GM18520 (cell line): ENCODE measurements around the gene TAPBPL.

Experiments
- ATAC-seq: cut with Tn5 transposase; IDR thresholded peaks from one replicate; pipeline ENCODE4 v1.9.1; 2021; ENCODE audit not compliant: unreplicated experiment

TAPBPL gene

DNA sequence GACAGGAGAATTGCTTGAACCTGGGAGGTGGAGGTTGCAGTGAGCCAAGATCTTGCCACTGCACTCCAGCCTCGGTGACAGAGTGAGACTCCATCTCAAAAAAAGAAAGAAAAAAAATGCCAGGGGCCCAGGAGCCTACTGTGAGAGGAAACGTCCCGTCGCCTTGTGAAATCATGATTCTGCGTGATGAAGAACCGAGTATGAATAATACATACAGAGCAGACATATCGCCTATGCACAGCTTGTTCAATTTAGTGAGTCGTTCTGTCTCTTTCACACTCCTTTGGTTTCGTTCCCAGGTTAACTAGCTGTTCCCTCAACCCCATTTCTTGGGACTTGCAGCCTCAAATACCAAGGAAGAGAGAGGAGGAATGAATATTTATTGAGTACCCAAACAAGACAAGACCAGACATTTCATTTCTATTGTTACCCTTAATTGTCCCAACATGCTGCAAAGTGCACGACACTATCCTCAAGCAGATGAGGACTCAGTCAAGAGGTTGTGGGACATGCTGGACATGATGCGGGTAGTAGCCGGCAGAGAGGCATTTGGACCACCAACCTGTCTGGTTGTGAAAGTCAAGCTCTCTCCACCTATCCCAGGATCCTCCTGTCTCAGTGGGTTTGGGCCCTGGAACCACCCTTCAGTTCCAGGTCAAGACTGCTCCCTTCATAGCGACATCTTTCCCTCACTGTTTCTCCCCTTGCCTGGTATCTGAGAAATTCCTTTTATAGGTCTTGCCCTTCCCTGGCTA is 15.7 kb upstream of the TAPBPL start:
- ATAC-seq: no peak

DNA sequence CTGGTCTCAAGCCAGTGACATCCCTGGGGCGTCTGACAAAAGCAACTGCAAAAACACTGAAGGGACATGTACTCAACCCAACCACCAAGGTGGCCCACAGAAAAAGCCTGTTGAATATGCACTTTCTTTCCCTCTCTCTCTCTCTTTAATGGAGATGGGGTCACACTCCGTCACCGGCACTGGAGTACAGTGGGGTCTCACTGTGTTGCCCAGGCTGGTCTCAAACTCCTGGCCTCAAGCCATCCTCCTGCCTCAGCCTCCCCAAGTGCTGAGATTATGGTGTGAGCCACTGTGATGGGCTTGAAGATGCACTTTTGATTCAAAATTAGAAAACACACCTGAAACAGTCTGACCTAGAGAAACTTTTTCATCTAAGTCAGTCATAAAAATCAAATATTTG is 14.3 kb upstream of the TAPBPL start:
- ATAC-seq: no peak

DNA sequence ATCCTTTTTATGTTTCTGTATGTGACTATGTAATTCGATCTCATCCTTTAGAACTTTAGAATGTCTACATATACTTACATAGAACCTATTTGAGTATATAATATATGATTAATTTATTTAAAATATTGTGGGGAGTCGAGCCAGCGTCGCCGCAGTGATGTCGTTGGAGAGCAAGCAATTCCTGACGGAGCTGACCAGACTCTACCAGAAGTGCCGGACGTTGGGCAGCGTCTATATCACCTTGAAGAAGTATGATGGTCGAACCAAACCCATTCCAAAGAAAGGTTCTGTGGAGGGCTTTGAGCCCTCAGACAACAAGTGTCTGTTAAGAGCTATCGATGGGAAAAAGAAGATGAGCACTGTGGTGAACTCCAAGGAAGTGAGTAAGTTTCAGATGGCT is 13.5 kb upstream of the TAPBPL start:
- ATAC-seq: no peak

DNA sequence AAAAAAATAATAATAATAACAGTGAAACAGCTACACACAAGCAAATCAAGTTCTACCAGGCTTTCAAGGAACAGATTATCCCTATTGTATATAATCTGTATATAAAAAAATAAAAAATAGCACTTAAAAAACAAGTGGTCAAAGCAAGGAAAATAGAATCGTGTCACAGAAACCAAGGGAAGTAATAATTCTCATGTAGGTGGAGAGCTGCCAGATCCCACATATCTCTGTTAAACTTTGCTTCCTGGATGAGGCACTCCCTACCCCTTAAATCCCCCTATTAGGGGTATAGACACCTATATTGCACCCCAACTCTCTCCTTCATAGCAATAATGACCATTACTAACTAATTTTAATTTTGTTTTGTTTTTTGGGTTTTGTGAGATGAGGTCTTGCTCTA is 11.5 kb upstream of the TAPBPL start:
- ATAC-seq: no peak

DNA sequence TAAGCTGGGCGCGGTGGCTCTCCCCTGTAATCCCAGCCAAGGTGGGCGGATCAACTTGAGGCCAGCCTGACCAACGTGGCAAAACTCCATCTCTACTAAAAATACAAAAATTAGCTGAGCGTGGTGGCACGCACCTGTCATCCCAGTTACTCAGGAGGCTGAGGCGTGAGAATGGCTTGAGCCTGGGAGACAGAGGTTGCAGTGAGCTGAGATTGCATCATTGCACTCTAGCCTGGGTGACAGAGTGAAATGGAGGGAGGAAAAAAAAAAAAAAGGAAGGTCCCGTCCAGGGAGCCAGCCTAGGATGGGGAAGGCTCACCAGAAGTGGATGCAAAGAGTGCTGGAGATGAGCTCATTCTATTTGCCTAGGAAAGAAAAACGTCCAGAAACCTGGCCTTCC is 9.0 kb upstream of the TAPBPL start:
- no peak for ATAC-seq

DNA sequence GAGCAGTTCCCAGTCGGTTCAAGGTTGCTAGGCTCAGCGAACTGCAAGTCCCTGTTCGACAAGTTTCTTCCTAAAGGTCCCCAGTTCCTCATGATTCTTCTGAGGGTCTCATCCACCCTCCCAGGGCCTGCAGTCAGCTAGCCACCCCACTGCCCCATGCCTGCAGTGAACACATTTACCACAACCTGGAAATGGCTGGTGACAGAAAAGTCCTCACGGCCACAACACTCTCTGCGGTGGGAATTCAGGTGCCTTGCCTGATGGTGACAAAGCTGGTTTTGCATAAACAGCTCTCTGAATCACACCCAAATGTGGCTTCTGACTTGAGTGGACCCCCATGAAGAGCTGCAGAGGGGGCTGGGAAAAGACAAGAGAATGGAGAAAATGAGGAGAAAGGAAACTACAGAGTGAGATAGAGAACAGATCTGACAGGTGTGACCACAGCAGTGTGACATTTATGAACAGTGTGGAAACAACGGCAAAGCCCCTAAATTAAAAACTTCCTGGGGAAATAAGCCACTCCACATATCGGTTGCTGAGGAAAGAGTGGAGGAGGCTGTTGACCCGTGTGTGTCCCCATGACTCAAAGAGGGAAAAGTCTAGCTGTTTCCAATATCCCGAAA is 8.4 kb upstream of the TAPBPL start:
- ATAC-seq: no peak

DNA sequence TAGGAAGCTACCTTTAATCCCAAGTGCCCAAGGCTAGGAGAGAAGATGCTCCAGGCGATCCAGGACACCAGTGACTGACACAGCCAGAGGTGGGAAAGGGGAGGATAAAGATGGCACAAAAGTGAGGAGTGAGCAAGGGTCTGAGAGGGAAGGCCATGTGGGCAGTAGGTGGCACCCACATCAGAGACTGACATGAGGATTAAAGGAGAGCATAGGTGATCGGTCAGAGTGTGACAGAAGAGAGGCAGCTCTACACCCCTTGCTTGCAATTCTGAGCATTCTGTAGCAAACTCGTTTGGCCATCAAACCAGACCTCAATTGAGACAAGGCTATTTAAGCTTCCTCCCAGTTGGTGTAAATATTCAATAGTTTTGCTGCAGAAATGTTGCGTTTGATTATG is 7.8 kb upstream of the TAPBPL start:
- no peak for ATAC-seq

DNA sequence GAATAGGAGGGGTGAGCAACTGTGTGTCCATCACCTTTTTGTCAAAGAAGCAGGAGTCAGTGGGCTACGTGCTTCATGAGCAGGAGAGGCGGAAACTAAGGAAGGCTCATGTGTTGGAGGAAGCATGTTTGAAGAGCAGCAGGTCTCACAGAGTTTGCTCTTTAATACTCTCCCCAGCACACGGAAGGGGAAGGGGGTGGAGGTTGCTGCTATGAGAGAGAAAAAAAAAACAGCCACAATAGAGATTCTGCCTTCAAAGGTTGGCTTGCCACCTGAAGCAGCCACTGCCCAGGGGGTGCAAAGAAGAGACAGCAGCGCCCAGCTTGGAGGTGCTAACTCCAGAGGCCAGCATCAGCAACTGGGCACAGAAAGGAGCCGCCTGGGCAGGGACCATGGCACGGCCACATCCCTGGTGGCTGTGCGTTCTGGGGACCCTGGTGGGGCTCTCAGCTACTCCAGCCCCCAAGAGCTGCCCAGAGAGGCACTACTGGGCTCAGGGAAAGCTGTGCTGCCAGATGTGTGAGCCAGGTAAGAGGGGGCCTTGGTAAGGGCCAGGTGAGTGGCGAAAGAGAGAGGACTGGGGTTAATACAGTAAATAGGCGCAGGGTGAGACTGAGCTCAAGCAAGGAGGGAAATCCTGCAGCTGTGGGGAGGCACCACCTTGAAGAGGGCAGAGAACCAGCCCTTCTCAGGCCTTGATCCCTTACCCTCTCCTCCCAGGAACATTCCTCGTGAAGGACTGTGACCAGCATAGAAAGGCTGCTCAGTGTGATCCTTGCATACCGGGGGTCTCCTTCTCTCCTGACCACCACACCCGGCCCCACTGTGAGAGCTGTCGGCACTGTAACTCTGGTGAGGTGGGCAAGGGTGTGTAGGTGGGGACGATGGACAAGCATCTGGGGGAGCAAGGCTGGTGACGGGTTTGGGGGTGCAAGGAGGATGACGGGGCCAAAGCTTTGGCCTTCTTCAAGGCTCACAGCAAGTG is 6.8 kb upstream of the TAPBPL start, which contains the start of gene CD27:
Gene CD27, plus strand, starts transcription at position 252 of the 985 bp plus-strand sequence. Its CDS starts 141 bp downstream, at position 393.
- no peak for ATAC-seq

DNA sequence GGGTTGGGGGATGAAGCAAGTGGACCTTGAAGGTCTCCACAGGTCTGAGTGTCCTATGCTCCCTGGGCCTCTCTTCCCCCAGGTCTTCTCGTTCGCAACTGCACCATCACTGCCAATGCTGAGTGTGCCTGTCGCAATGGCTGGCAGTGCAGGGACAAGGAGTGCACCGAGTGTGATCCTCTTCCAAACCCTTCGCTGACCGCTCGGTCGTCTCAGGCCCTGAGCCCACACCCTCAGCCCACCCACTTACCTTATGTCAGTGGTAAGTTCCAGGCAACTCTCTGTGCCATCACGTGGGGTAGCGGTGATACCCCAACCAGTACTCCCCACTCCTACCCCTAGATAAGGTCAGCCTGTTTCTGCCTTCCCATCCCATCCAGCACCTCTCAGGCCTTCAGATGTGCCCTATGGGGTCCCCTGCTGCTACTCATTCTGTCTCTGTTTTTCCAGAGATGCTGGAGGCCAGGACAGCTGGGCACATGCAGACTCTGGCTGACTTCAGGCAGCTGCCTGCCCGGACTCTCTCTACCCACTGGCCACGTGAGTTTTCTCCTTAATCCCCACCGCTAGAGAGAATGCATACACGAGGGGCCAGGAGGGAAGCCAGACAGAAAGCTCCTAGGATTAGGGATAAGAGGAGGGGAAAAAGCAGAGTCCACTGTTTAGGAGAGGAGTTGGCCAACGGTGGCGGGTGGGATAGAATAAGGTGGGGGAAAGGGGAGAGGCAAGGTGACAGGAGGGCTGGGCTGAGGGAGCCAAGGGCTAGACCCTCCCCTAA is 1.6 kb upstream of the TAPBPL start:
- ATAC-seq: no peak

DNA sequence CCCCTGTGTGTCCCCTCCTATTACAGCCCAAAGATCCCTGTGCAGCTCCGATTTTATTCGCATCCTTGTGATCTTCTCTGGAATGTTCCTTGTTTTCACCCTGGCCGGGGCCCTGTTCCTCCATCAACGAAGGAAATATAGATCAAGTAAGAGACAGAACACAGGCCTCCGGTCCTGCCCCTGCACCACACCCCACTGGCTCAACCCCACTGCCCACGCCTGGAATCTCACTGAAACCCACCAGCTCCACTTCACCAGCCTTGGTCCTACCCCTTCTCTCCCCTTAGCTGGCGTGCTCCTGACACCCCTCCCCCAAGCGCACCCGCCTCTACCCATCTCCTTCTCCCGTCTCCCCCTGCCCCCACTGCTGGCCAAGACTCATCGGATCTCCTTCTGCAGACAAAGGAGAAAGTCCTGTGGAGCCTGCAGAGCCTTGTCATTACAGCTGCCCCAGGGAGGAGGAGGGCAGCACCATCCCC is 934 bp upstream of the TAPBPL start:
- ATAC-seq: peak; percentile 2

DNA sequence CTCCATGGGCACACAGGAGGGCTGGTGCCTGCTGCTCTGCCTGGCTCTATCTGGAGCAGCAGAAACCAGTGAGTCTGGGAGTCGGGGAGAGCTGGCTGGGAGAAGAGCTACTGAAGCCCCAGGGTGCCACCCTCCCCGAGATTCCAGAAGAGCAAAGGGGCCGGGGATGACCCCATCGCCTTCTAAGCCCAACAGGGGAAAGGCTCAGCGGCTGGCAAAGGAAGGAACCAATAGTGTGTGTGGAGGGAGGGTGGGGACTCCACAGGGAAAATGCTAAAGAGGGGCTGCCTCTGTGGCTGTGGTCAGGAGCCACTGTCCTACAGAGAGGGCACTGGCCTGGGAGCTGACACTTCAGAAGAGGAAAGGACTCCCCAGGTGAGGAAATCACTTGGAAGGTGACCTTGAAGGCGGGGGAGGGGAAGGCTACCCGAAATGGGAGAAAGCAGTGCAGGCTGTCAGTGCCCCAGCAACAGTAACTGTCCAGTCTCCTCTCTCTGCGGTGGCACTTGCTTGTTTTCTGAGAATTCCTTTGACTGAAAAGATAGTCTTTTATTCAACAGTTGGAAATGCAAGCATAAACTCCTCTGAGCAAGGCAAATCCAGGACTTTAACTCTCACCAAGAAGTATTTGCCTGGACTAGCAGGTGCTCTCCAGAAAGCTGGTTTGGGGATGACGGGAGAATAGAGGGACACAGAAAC is 552 bp downstream of the TAPBPL start:
- no peak for ATAC-seq

DNA sequence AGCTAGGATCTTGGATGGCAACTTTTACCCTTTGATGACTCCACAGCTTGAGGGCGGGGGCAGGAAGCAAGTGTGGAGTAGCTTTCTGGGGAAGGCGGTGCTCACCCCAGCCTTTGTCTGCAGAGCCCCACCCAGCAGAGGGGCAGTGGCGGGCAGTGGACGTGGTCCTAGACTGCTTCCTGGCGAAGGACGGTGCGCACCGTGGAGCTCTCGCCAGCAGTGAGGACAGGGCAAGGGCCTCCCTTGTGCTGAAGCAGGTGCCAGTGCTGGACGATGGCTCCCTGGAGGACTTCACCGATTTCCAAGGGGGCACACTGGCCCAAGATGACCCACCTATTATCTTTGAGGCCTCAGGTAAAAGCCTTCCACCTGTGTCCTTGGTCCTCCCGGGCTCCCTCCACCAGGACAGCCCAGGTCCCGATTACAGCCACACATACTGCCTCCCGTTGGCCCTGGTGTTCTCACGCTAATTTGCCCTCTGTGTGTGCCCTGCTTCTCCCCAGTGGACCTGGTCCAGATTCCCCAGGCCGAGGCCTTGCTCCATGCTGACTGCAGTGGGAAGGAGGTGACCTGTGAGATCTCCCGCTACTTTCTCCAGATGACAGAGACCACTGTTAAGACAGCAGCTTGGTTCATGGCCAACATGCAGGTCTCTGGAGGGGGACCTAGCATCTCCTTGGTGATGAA is 1.2 kb downstream of the TAPBPL start:
- no peak for ATAC-seq

DNA sequence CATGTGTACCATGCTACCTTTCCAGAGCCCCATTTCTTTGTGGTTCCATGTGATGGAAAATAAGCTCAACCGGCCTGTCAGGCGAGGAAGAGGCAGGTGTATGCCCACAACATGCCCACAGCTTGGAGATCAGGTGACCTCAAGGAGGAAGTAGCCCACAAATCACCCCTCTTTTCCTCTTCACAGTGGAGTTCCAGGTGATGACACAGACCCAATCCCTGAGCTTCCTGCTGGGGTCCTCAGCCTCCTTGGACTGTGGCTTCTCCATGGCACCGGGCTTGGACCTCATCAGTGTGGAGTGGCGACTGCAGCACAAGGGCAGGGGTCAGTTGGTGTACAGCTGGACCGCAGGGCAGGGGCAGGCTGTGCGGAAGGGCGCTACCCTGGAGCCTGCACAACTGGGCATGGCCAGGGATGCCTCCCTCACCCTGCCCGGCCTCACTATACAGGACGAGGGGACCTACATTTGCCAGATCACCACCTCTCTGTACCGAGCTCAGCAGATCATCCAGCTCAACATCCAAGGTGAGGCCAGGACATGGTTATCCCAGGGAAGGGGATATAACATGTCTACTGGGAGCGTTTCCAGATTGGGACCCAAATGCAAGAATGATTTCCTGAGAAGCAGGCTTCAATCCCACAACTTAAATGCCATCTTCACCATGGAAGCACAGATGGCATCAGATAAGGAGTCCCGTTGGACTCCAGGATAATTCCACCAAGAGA is 5.5 kb downstream of the TAPBPL start:
- ATAC-seq: no peak

DNA sequence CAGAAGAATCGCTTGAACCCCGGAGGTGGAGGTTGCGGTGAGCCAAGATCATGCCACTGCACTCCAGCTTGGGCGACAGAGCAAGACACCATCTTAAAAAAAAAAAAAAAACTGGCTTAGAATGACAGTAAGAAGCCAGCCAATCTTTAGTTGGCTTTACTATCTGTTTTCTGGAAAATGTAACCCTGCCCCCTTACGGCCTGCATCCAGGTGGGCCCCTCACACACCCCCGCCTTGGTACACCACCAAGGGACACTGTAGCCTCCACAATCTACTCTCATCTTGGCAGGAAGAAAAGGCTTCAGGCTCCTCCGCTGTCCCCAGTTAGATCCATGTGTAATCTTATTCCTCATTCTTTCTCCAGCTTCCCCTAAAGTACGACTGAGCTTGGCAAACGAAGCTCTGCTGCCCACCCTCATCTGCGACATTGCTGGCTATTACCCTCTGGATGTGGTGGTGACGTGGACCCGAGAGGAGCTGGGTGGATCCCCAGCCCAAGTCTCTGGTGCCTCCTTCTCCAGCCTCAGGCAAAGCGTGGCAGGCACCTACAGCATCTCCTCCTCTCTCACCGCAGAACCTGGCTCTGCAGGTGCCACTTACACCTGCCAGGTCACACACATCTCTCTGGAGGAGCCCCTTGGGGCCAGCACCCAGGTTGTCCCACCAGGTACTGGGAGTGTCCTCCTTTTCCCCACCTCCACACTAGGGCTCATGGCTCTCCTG is 6.6 kb downstream of the TAPBPL start:
- no peak for ATAC-seq

DNA sequence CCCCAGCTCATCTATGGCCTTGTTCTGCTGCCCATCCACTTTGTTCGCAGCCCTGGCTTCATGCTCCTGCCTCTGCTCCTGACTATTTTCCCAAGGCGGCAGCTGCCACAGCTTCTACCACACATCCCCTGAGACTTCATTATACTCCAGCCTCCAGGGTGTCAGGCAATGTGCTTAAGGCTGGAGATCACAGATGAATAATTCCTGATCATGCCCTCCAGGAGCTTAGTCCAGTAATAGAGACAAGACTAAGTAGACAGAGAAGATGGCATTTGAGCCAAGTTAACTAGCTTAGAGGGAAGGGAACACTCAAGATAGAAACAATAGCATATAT is 7.1 kb downstream of the TAPBPL start:
- ATAC-seq: no peak

DNA sequence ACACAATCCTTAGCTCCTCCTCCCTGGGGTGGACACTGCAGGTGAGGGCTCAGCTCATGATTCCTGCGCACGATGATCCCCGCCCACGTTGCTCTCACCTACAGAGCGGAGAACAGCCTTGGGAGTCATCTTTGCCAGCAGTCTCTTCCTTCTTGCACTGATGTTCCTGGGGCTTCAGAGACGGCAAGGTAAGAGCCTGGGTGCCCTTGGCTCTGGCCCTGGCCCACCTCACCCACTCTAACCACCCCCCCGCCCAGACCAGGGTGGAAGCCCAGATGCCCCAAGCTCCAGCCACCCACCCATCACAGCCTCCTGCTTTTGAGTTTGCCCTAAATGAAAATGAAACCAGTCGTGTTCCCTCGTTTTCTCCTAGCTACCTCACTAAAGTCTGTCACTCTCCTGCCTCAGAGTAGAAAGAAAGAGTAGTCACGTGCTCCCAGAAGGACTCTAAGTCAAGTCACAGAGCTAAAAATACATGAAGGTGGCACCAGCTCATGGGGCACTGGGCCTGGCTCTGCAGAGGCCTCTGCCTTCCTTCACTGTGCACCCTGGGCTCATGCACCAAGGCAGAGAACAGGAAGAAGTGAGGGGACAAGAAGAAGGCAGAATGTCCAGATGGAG is 9.0 kb downstream of the TAPBPL start:
- no peak for ATAC-seq

DNA sequence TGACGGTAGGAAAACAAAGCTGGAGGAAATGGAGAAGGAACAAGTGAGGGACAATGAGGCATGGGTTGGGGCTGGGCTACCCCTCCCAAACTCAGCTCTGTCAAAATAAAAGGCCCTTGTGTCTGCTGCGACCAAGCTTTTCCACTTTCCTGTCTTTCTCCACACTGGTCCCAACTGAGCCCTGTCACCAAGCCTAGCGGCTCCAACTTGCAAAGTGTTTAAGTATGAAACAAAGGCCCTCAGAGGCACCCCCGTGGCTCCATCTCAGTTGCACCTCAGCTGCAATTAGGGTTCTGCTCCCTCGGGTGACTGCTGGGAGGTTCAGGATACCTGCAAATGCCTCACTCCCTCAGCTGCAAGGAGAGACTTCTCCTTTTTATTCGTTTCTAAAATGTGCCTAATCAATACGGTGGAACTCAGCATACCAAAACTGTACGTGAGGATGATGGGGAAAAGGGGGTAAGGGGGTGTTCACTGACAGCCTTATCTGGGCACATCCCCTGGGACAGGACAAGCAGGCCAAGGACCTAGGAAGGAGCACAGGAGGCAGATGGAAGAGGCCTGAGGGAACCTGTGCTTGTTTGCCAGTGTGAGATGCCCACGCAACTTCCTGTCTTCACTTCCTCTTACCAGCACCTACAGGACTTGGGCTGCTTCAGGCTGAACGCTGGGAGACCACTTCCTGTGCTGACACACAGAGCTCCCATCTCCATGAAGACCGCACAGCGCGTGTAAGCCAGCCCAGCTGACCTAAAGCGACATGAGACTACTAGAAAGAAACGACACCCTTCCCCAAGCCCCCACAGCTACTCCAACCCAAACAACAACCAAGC is 9.8 kb downstream of the TAPBPL start:
- peak; percentile 63 for ATAC-seq
